Neuronal stem cell (in vitro differentiated cells): ENCODE measurements around the gene UBQLN3.

ENCODE experiments used
- DNase-seq: peaks from one replicate; pipeline ENCODE4 v3.0.0-alpha.2; 2013; ENCODE audit warnings: low spot score
- H2AFZ ChIP-seq: one replicate; pipeline ENCODE4 v1.6.1; 2013; ENCODE audit warnings: mild to moderate bottlenecking, low read length, inconsistent platforms
- H2AK5ac ChIP-seq: 2 replicates; pipeline ENCODE4 v1.6.1; 2013; ENCODE audit warnings: low read depth, mild to moderate bottlenecking, inconsistent platforms, low read length, moderate library complexity, mixed read lengths
- H2BK120ac ChIP-seq: 2 replicates; pipeline ENCODE4 v1.6.1; 2013; ENCODE audit warnings: low read depth, mild to moderate bottlenecking, inconsistent platforms, low read length, moderate library complexity, mixed read lengths
- H2BK12ac ChIP-seq: one replicate; pipeline ENCODE4 v1.6.1; 2013; ENCODE audit warnings: low read length, inconsistent platforms
- H2BK15ac ChIP-seq: 2 replicates; pipeline ENCODE4 v1.6.1; 2013; ENCODE audit warnings: mild to moderate bottlenecking, low read length, inconsistent platforms, mixed read lengths
- H2BK5ac ChIP-seq: one replicate; pipeline ENCODE4 v1.6.1; 2013; ENCODE audit warnings: inconsistent platforms, mild to moderate bottlenecking, low read length, moderate library complexity
- H3K14ac ChIP-seq: one replicate; pipeline ENCODE4 v1.6.1; 2013; ENCODE audit warnings: low read length, inconsistent platforms
- H3K18ac ChIP-seq: 2 replicates; pipeline ENCODE4 v1.6.1; 2013; ENCODE audit warnings: low read length, inconsistent platforms
- H3K23ac ChIP-seq: 2 replicates; pipeline ENCODE4 v1.6.1; 2013; ENCODE audit warnings: low read depth, mild to moderate bottlenecking, mixed read lengths, low read length, inconsistent platforms; ENCODE audit not compliant: poor library complexity
- H3K27ac ChIP-seq: replicated peaks from 3 replicates; pipeline ENCODE4 v1.5.1; 2013; ENCODE audit warnings: low read length, inconsistent platforms
- H3K27me3 ChIP-seq, 3 experiments: 2 replicates each; pipeline ENCODE4 v1.6.1; 2013; ENCODE audit warnings: low read length in 3 of 3, mild to moderate bottlenecking in 2 of 3, inconsistent platforms in 1 of 3, low read depth in 1 of 3, mixed read lengths in 1 of 3, moderate library complexity in 1 of 3; ENCODE audit not compliant: control insufficient read depth in 3 of 3, insufficient read depth in 3 of 3
- H3K36me3 ChIP-seq, 2 donors: replicated peaks in 1 of 2; 2 replicates each; pipeline ENCODE4 v1.6.1; 2013; ENCODE audit warnings: low read length in 2 of 2; ENCODE audit not compliant: control insufficient read depth in 2 of 2, insufficient read depth in 2 of 2
- H3K4ac ChIP-seq: 2 replicates; pipeline ENCODE4 v1.6.1; 2013; ENCODE audit warnings: inconsistent platforms, mild to moderate bottlenecking, low read length, moderate library complexity
- H3K4me1 ChIP-seq, 2 donors: 1 replicate in 1 of 2; 2 replicates in 1 of 2; pipeline ENCODE4 v1.6.1; 2013; ENCODE audit warnings: low read length in 2 of 2, low read depth in 1 of 2; ENCODE audit not compliant: control insufficient read depth in 2 of 2, insufficient read depth in 1 of 2
- H3K4me2 ChIP-seq: one replicate; pipeline ENCODE4 v1.6.1; 2013; ENCODE audit warnings: mild to moderate bottlenecking, low read length, inconsistent platforms; ENCODE audit not compliant: insufficient read depth, poor library complexity, severe bottlenecking
- H3K4me3 ChIP-seq, 2 donors: 2 replicates each; pipeline ENCODE4 v1.5.1; 2013; ENCODE audit warnings: low read length in 2 of 2, mild to moderate bottlenecking in 2 of 2, inconsistent platforms in 1 of 2, moderate library complexity in 1 of 2
- H3K79me1 ChIP-seq: one replicate; pipeline ENCODE4 v1.6.1; 2013; ENCODE audit warnings: low read depth, mild to moderate bottlenecking, inconsistent platforms, low read length, moderate library complexity
- H3K9ac ChIP-seq: one replicate; pipeline ENCODE4 v1.6.1; 2013; ENCODE audit warnings: mild to moderate bottlenecking, low read depth, low read length, inconsistent platforms; ENCODE audit not compliant: poor library complexity
- H3K9me3 ChIP-seq, 2 donors: replicated peaks in 1 of 2; 2 replicates each; pipeline versions ENCODE3 to v1.6.1; 2013; ENCODE audit warnings: low read length in 2 of 2, mild to moderate bottlenecking in 2 of 2, inconsistent platforms in 1 of 2, low read depth in 1 of 2, mixed read lengths in 1 of 2, moderate library complexity in 1 of 2; ENCODE audit not compliant: control insufficient read depth in 2 of 2, insufficient read depth in 1 of 2
- H4K8ac ChIP-seq: one replicate; pipeline ENCODE4 v1.6.1; 2013; ENCODE audit warnings: low read depth, mild to moderate bottlenecking, inconsistent platforms, low read length, moderate library complexity
- H4K91ac ChIP-seq: one replicate; pipeline ENCODE4 v1.6.1; 2013; ENCODE audit warnings: low read length, low read depth, mild to moderate bottlenecking, inconsistent platforms; ENCODE audit not compliant: poor library complexity
- WGBS, 2 donors: extraction: QIAGEN DNeasy Blood & Tissue Kit; methylation state at CpG; one replicate each; pipeline ENCODE4 v1.1.7; 2013; ENCODE audit warnings: missing lambda C conversion rate in 2 of 2, mixed read lengths in 1 of 2; ENCODE audit not compliant: insufficient read length in 2 of 2, insufficient replicate concordance in 1 of 2; ENCODE audit errors: extremely low coverage in 2 of 2; 5-methylcytosine and 5-hydroxymethylcytosine counted together

UBQLN3 gene

GRCh38 chr11:5521540-5521939 lies 11.8 kb upstream of the UBQLN3 start:
- no peak overlapping the region for H2BK15ac ChIP-seq
- no peaks in the 10 kb centered on the region for H3K4me1 ChIP-seq
- H3K9me3 ChIP-seq = no peaks in the 10 kb centered on the region
- no peak overlapping the region for H3K4me3 ChIP-seq
- H2AK5ac ChIP-seq = no peak overlapping the region
- H3K27me3 ChIP-seq = no peaks in the 10 kb centered on the region
- DNase-seq = no peak
- H3K79me1 ChIP-seq = no peaks in the 10 kb centered on the region
- H4K8ac ChIP-seq = no peak overlapping the region
- no CpG with 5 or more reads among the region's 4 CpGs for WGBS, 2 donors
- H3K4ac ChIP-seq = no peak overlapping the region
- H3K9ac ChIP-seq = no peak overlapping the region
- no peak overlapping the region for H2BK120ac ChIP-seq
- H3K27ac ChIP-seq = no peak overlapping the region
- no peak overlapping the region for H3K4me2 ChIP-seq
- H2BK5ac ChIP-seq = no peak overlapping the region
- no peak overlapping the region for H3K18ac ChIP-seq
- no peak overlapping the region for H3K14ac ChIP-seq
- no peak overlapping the region for H4K91ac ChIP-seq
- no peaks in the 10 kb centered on the region for H3K36me3 ChIP-seq
- no peak overlapping the region for H2AFZ ChIP-seq
- no peak overlapping the region for H3K23ac ChIP-seq
- H2BK12ac ChIP-seq = no peak overlapping the region

- H2BK120ac ChIP-seq = no peak within 1 kb of the TSS
- H3K4ac ChIP-seq = no peak within 1 kb of the TSS
- H3K9me3 ChIP-seq = no peaks in the 10 kb centered on the region
- no peak within 1 kb of the TSS for H3K27ac ChIP-seq
- no peak within 1 kb of the TSS for H2AK5ac ChIP-seq
- no peaks in the 10 kb centered on the region for H3K27me3 ChIP-seq
- H4K8ac ChIP-seq = no peak within 1 kb of the TSS
- no peak within 1 kb of the TSS for H2BK5ac ChIP-seq
- no peaks in the 10 kb centered on the region for H3K79me1 ChIP-seq
- no CpG with 5 or more reads among the region's 2 CpGs for WGBS, 2 donors
- no peak within 1 kb of the TSS for H3K4me3 ChIP-seq
- H4K91ac ChIP-seq = no peak within 1 kb of the TSS
- no peak within 1 kb of the TSS for H3K23ac ChIP-seq
- H3K9ac ChIP-seq = no peak within 1 kb of the TSS
- no peak within 1 kb of the TSS for H3K4me2 ChIP-seq
- H3K14ac ChIP-seq = no peak within 1 kb of the TSS
- no peak within 1 kb of the TSS for H2AFZ ChIP-seq
- no peak within 1 kb of the TSS for H2BK12ac ChIP-seq
- H3K36me3 ChIP-seq = no peaks in the 10 kb centered on the region
- DNase-seq = no peak
- no peak within 1 kb of the TSS for H3K18ac ChIP-seq
- H3K4me1 ChIP-seq = no peaks in the 10 kb centered on the region
- H2BK15ac ChIP-seq = no peak within 1 kb of the TSS
Measured at GRCh38 chr11:5516599-5516998, 6.8 kb upstream of the UBQLN3 start, which contains the start of gene UBQLNL. Gene UBQLNL (minus strand): TSS chr11:5516699. CDS start chr11:5516441, 258 bp downstream.

- H3K9me3 ChIP-seq = no peaks in the 10 kb centered on the region
- H2BK15ac ChIP-seq = no peak overlapping the region
- no peak overlapping the region for H2AFZ ChIP-seq
- no peaks in the 10 kb centered on the region for H3K4me1 ChIP-seq
- no peak overlapping the region for H3K23ac ChIP-seq
- H2BK12ac ChIP-seq = no peak overlapping the region
- no peak overlapping the region for H4K91ac ChIP-seq
- H3K18ac ChIP-seq = no peak overlapping the region
- no peak overlapping the region for H3K14ac ChIP-seq
- no peak overlapping the region for H2BK5ac ChIP-seq
- DNase-seq = no peak
- no peak overlapping the region for H3K27ac ChIP-seq
- H3K4me2 ChIP-seq = no peak overlapping the region
- no peak overlapping the region for H3K9ac ChIP-seq
- H3K36me3 ChIP-seq = no peaks in the 10 kb centered on the region
- H3K27me3 ChIP-seq = no peaks in the 10 kb centered on the region
- no peak overlapping the region for H3K4ac ChIP-seq
- no peak overlapping the region for H2AK5ac ChIP-seq
- no peak overlapping the region for H3K4me3 ChIP-seq
- no peak overlapping the region for H2BK120ac ChIP-seq
- H4K8ac ChIP-seq = no peak overlapping the region
- H3K79me1 ChIP-seq = no peaks in the 10 kb centered on the region
Measured at GRCh38 chr11:5514841-5515240, 5.1 kb upstream of the UBQLN3 start.

- H2BK120ac ChIP-seq = no peak overlapping the region
- DNase-seq = no peak
Measured at GRCh38 chr11:5508605-5509004, 1.2 kb downstream of the UBQLN3 start.

More at GRCh38 chr11:5508605-5509004, 1.2 kb downstream of the UBQLN3 start:
- Histone ChIP-seq H3K9me3 (no peaks in the 10 kb centered on the region), H3K4me1 (no peaks in the 10 kb centered on the region), H2BK15ac (no peak overlapping the region), H3K4ac (no peak overlapping the region), H3K4me2 (no peak overlapping the region), H3K14ac (no peak overlapping the region), H2AFZ (no peak overlapping the region), H3K9ac (no peak overlapping the region), H4K91ac (no peak overlapping the region), H3K23ac (no peak overlapping the region), H3K27me3 (no peaks in the 10 kb centered on the region), H3K4me3 (no peak overlapping the region), H3K18ac (no peak overlapping the region), H4K8ac (no peak overlapping the region), H3K36me3 (no peaks in the 10 kb centered on the region), H2BK12ac (no peak overlapping the region), H3K79me1 (no peaks in the 10 kb centered on the region), H2BK5ac (no peak overlapping the region), H2AK5ac (no peak overlapping the region), H3K27ac (no peak overlapping the region)
- no CpG with 5 or more reads among the region's 8 CpGs for WGBS, 2 donors
